Fibroblast of villous mesenchyme (primary cell): ENCODE data around the gene POLD2. TPM values are rescaled to one million over a fixed set of nuclear protein-coding genes. Genes with fewer than 3 reads are reported as not detected.
A peak's percentile ranks its signal among the peaks of the same experiment; 100 is the strongest.

Experiments used
- DNase-seq: peaks from one replicate; pipeline ENCODE4 v3.0.0-alpha.2; 2010; ENCODE audit warnings: low read depth
- H3K4me3 ChIP-seq: 2 replicates; pipeline ENCODE4 v1.5.1; 2011; ENCODE audit warnings: low read depth, mild to moderate bottlenecking, low read length
- total RNA-seq: library from RNA; depleted of rRNA; stranded (reverse); fragments of >200 nt; gene quantifications from 2 replicates; pipeline ENCODE4 v1.2.3, GENCODE V29; 2012
- TF ChIP-seq, protein P1 (sequence below): IDR thresholded peaks from 2 replicates; pipeline ENCODE4 v1.5.1; 2012; ENCODE audit warnings: low read depth, mild to moderate bottlenecking, low read length; ENCODE audit not compliant: insufficient read depth

Gene POLD2
- total RNA-seq, 1 donor, result 101 TPM

DNA sequence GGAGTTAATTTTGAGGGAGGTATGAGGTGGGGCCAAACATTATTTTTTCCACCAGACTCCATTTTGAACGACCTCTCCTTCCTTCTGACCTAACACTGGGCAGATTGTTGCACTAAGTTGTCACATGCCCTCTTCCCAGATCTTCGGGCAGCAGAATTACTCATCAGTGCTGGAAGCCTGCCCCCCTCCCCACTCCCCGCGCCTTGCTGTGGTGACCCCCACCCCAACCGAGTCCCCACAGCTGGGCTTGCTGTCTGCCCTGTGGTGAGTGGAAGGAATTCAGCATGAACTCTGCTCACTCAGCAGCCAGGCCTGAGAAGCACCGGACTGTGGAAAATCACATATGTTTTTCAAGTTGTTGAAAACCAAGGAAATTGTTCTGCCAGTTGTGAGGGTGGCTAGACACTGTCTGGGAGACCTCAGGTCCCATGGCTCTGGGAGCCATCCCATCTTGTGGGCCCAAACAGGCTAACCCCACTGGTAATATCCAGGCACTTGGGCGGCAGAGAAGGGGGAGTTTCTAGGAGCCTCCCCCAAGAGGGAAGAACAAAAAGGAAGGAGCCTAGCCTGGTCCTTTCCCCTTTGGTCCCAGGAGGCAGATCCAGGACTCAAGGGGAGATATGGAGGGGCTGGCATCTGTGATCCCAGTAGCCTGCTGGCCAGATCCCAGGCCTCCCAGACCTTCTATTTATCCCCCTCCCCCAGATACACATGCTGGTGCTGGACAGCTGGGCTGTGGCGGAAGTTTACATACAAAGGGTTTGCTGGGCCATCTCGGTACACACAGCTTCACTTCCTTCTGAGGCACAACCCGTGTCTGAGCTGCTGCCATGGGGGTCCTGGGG lies 22.7 kb downstream of the POLD2 start:
- DNase-seq, result peak; percentile 94
- TF ChIP-seq, protein P1, sequence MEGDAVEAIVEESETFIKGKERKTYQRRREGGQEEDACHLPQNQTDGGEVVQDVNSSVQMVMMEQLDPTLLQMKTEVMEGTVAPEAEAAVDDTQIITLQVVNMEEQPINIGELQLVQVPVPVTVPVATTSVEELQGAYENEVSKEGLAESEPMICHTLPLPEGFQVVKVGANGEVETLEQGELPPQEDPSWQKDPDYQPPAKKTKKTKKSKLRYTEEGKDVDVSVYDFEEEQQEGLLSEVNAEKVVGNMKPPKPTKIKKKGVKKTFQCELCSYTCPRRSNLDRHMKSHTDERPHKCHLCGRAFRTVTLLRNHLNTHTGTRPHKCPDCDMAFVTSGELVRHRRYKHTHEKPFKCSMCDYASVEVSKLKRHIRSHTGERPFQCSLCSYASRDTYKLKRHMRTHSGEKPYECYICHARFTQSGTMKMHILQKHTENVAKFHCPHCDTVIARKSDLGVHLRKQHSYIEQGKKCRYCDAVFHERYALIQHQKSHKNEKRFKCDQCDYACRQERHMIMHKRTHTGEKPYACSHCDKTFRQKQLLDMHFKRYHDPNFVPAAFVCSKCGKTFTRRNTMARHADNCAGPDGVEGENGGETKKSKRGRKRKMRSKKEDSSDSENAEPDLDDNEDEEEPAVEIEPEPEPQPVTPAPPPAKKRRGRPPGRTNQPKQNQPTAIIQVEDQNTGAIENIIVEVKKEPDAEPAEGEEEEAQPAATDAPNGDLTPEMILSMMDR, result no peak
- no peak overlapping the region for H3K4me3 ChIP-seq

- TF ChIP-seq, protein P1, result no peak
- no peak overlapping the region for H3K4me3 ChIP-seq
- no peak for DNase-seq
These were observed 23.7 kb downstream of the POLD2 start for GRCh38 chr7:44099669-44100068.

GRCh38 chr7:44098092-44099068 lies 25.0 kb downstream of the POLD2 start:
- DNase-seq, result no peak
- no peak overlapping the region for H3K4me3 ChIP-seq
- TF ChIP-seq, protein P1, result no peak

DNA sequence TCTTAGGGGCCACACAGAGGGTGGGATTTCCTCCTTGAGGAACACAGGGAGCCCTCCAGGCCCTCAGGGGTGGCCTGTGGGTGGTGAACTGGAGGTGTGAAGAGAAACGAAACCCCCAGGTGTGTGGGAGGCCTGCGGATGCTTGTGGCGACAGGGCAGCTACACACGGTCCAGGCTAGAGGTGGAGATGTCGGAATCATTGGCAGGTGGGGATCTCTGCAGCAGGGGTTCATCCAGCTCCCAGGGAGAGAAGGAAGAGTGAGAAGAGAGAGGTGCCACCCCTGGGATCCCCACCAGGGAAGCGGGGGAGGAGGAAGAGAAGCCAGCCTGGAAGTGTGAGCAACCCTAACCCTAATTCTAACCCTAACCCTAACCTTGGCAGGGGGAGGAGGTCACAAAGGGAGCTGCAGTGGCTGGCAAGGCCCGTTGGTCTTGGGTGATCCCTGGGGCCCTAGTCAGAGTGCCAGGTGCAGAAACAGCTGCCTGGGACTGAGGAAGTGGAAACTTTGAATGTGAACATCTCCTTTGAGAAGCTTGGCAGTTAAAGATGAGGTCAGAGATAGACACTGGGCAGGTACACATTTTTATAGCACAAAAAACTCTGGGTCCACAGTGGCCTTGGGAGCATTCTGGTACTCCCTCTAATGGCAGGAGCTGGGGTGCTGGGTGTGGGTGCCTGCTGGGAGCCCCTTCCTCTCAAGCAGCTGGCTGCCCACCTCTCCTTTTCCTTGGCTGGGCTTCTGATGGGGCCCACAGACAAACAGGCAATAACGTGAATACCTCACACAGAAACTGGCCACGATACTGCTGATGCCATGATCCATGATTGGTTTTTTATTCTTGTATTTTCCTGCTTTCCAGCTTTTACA lies 26.1 kb downstream of the POLD2 start:
- no peak overlapping the region for H3K4me3 ChIP-seq
- no peak for DNase-seq
- TF ChIP-seq, protein P1, result no peak

- TF ChIP-seq, protein P1, result no peak
These were observed 26.9 kb downstream of the POLD2 start for GRCh38 chr7:44096326-44096881.

DNA sequence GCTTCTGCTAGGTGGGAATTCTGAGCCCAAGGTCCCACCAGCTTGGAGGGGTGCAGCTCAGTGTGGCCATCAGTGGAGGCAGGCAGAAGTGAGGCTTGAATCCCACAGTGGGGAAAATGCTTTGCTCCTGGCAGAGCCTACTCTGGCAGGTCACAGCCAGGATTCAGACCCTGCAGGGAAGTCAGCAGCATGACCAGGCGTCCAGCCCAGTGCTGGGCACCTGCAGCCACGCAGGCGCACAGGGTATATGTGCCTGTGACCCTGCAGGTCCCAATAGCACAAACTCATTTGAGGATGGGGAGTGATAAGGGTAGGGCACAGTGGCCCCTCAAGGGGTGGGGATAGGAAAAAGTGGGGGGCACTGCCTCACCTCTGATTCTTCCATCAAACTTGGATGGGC lies 27.6 kb downstream of the POLD2 start:
- no peak overlapping the region for H3K4me3 ChIP-seq
- TF ChIP-seq, protein P1, result no peak
- DNase-seq, result no peak

More at GRCh38 chr7:44096326-44096881, 26.9 kb downstream of the POLD2 start:
- no peak overlapping the region for H3K4me3 ChIP-seq
- DNase-seq, result no peak
